GM21528 (cell line): ENCODE data around the gene ARL2BP.
"Not testable (repeated sequence)": the region's sequence is repeated elsewhere in the genome, so short reads cannot be mapped to it uniquely, and the experiment has no call there.

Experiments
- ATAC-seq: cut with Tn5 transposase; IDR thresholded peaks from one replicate; pipeline ENCODE4 v1.9.1; 2021; ENCODE audit warnings: mild to moderate bottlenecking, moderate library complexity; ENCODE audit not compliant: unreplicated experiment, low FRiP score

Gene ARL2BP

GRCh38 chr16:57244767-57245471 is at the start of gene ARL2BP:
Gene ARL2BP (plus strand): TSS chr16:57245259. CDS start chr16:57245368, 109 bp downstream.
- peak; percentile 95 for ATAC-seq

GRCh38 chr16:57196286-57196685 is 48.8 kb upstream of the ARL2BP start:
- ATAC-seq = no peak

GRCh38 chr16:57196753-57197152 is 48.3 kb upstream of the ARL2BP start:
- ATAC-seq = no peak

- ATAC-seq = not testable (repeated sequence)
These were observed 44.7 kb upstream of the ARL2BP start for GRCh38 chr16:57200321-57200720.

- ATAC-seq = not testable (repeated sequence)
These were observed 44.1 kb upstream of the ARL2BP start for GRCh38 chr16:57200926-57201325.

GRCh38 chr16:57202095-57202886 is 42.8 kb upstream of the ARL2BP start:
- no peak for ATAC-seq

GRCh38 chr16:57203451-57203850 is 41.6 kb upstream of the ARL2BP start:
- no peak for ATAC-seq

- no peak for ATAC-seq
These were observed 40.4 kb upstream of the ARL2BP start for GRCh38 chr16:57204675-57205074.

GRCh38 chr16:57208926-57209325 is 36.1 kb upstream of the ARL2BP start:
- no peak for ATAC-seq

- no peak for ATAC-seq
These were observed 35.3 kb upstream of the ARL2BP start for GRCh38 chr16:57209780-57210179.

- no peak for ATAC-seq
These were observed 31.6 kb upstream of the ARL2BP start for GRCh38 chr16:57213462-57213861.

- no peak for ATAC-seq
These were observed 28.1 kb upstream of the ARL2BP start for GRCh38 chr16:57216968-57217367.

- no peak for ATAC-seq
These were observed 22.0 kb upstream of the ARL2BP start for GRCh38 chr16:57223057-57223456.

- ATAC-seq = no peak
These were observed 20.3 kb upstream of the ARL2BP start for GRCh38 chr16:57224651-57225335.

- ATAC-seq = no peak
These were observed 19.1 kb upstream of the ARL2BP start for GRCh38 chr16:57225978-57226377.

GRCh38 chr16:57226701-57227621 is 18.1 kb upstream of the ARL2BP start:
- ATAC-seq = no peak

- ATAC-seq = no peak
These were observed 16.0 kb upstream of the ARL2BP start for GRCh38 chr16:57229079-57229478.

- no peak for ATAC-seq
These were observed 13.2 kb upstream of the ARL2BP start for GRCh38 chr16:57231821-57232350.

GRCh38 chr16:57233944-57234706 is 10.9 kb upstream of the ARL2BP start:
- no peak for ATAC-seq
